ENCODE measurements around the gene MOB1A. TPM values are rescaled to one million over a fixed set of nuclear protein-coding genes. Genes with fewer than 3 reads are reported as not detected.

MOB1A gene
- total RNA-seq, 1 experiment from 2014 or later: 95.1 TPM

DNA sequence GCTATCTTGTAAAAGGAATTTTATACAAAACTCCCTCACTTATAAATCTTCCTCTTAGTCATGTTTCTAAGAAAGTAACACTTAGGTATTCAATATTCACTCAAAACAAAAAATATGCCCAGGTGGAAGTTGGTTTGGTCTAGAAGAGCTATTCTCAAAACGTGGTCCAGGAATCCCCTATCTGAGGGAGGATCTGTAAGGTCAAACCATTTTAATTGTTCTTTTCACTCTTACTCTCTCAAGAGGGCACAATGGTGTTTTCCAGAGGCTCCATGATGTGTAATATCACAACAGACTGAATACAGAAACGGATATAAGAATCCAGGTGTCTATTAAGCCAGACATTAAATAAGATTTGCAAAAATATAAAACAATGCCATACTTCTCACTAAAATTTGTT lies 9.9 kb downstream of the MOB1A start:
- no peaks in the 10 kb centered on the region; the same call in 1 of the 2 replicates for H3K79me2 ChIP-seq (ENCODE audit: insufficient read depth, low read length)
- WGBS (ENCODE audit: extremely low coverage, insufficient read length, low lambda C conversion rate): no CpG with 5 or more reads among the region's 2 CpGs

More for the DNA sequence above, 9.9 kb downstream of the MOB1A start:
- Histone ChIP-seq H3K23ac (ENCODE audit: insufficient read length, low read depth, low read length) (no peak overlapping the region), H3K4ac (ENCODE audit: low read depth, low read length) (no peak overlapping the region), H3K9ac (ENCODE audit: extremely low read depth, insufficient read length, low read length) (no peak overlapping the region), H3K9me3 (ENCODE audit: control insufficient read depth, low read depth, low read length) (no peaks in the 10 kb centered on the region), H3K18ac (ENCODE audit: insufficient read length, low read depth, low read length) (no peak overlapping the region), H2AFZ (ENCODE audit: low read length) (no peak overlapping the region), H2BK120ac (ENCODE audit: low read depth, low read length, poor library complexity, severe bottlenecking) (no peak overlapping the region), H4K91ac (ENCODE audit: insufficient read length, low read depth, low read length) (no peak overlapping the region), H2AK5ac (ENCODE audit: insufficient read length, low read length) (no peak overlapping the region), H3K23me2 (ENCODE audit: insufficient read length, low read depth, low read length, poor library complexity, severe bottlenecking) (no peaks in the 10 kb centered on the region), H3K4me2 (ENCODE audit: insufficient read depth, insufficient read length, low read length) (no peak overlapping the region), H2BK20ac (ENCODE audit: low read depth, low read length, poor library complexity, severe bottlenecking) (no peak overlapping the region), H3K56ac (ENCODE audit: insufficient read length, low read depth, low read length) (no peak overlapping the region), H4K8ac (replicated peaks; ENCODE audit: insufficient read length, low read depth, low read length) (no peak overlapping the region), H3K79me1 (ENCODE audit: insufficient read depth, low read depth, low read length, poor library complexity, severe bottlenecking) (peaks cover 4% of the 10 kb centered on the region), H2BK12ac (ENCODE audit: insufficient read length, low read depth, low read length) (no peak overlapping the region), H4K20me1 (ENCODE audit: control insufficient read depth, insufficient read depth, insufficient read length) (no peaks in the 10 kb centered on the region), H4K5ac (ENCODE audit: insufficient read length, low read depth, low read length) (no peak overlapping the region), H2BK15ac (ENCODE audit: low read depth, low read length) (no peak overlapping the region), H3K14ac (ENCODE audit: insufficient read depth, low read length) (no peak overlapping the region), H3T11ph (ENCODE audit: low read length) (no peak overlapping the region), H3K27ac (ENCODE audit: insufficient read length, low read depth, low read length) (no peak overlapping the region), H3K27me3 (ENCODE audit: insufficient read depth, low read length) (no peaks in the 10 kb centered on the region), H2BK5ac (ENCODE audit: insufficient read length, low read length) (no peak overlapping the region), H3K4me1 (ENCODE audit: insufficient read depth, low read length) (no peaks in the 10 kb centered on the region)
- no peak overlapping the region; a peak in 1 of 5 replicates for H3K4me3 Mint-ChIP-seq
- TF ChIP-seq, protein P1, sequence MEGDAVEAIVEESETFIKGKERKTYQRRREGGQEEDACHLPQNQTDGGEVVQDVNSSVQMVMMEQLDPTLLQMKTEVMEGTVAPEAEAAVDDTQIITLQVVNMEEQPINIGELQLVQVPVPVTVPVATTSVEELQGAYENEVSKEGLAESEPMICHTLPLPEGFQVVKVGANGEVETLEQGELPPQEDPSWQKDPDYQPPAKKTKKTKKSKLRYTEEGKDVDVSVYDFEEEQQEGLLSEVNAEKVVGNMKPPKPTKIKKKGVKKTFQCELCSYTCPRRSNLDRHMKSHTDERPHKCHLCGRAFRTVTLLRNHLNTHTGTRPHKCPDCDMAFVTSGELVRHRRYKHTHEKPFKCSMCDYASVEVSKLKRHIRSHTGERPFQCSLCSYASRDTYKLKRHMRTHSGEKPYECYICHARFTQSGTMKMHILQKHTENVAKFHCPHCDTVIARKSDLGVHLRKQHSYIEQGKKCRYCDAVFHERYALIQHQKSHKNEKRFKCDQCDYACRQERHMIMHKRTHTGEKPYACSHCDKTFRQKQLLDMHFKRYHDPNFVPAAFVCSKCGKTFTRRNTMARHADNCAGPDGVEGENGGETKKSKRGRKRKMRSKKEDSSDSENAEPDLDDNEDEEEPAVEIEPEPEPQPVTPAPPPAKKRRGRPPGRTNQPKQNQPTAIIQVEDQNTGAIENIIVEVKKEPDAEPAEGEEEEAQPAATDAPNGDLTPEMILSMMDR (conservative IDR thresholded peaks at IDR 0.05): no peak
- no peaks in the 10 kb centered on the region for H3K4me1 Mint-ChIP-seq
- no peaks in the 10 kb centered on the region for H3K27me3 Mint-ChIP-seq (ENCODE audit: low read depth)
- peaks cover 48 to 74% (median 69%) of the 10 kb centered on the region in 3 experiments; a peak in 6 of 7 replicates for H3K36me3 Mint-ChIP-seq (ENCODE audit: insufficient read depth in 1 of 3, low read depth in 3 of 3)
- H3K9me3 Mint-ChIP-seq: no peaks in the 10 kb centered on the region
- H3K27ac Mint-ChIP-seq: no peak overlapping the region
- no peak for DNase-seq

Measured in H9 (cell line).